Activated B cell treated with CpG ODN at 0.5 μM for 24 hours (primary cell): ENCODE results near the gene BEND5. TPM values are rescaled to one million over a fixed set of nuclear protein-coding genes. Genes with fewer than 3 reads are reported as not detected.

Experiments
- ATAC-seq: fragments of 200-7000 bp; cut with Tn5 transposase; one replicate; pipeline ENCODE4 v1.10.0; 2021; ENCODE audit warnings: low read depth, mild to moderate bottlenecking, moderate library complexity
- CTCF ChIA-PET: fragments of 350-600 bp; sonication (Branson Sonifier 250); formaldehyde crosslinking; loops from one replicate; lab custom pipeline; 2021; ENCODE audit warnings: antibody characterized with exemption; lab: Charles Lee
- POLR2A ChIA-PET: fragments of 350-600 bp; sonication (Branson Sonifier 250); formaldehyde crosslinking; loops from one replicate; lab custom pipeline; 2021; ENCODE audit warnings: antibody characterized with exemption; lab: Charles Lee
- DNase-seq: peaks from one replicate; pipeline ENCODE4 v3.0.0; 2022
- H3K27ac Mint-ChIP-seq: one replicate; pipeline ENCODE4 v1.8.0; 2020; ENCODE audit warnings: mixed read lengths
- H3K27me3 Mint-ChIP-seq: one replicate; pipeline ENCODE4 v1.8.0; 2021; ENCODE audit warnings: mixed read lengths
- H3K36me3 Mint-ChIP-seq: one replicate; pipeline ENCODE4 v1.8.0; 2021; ENCODE audit warnings: low read depth, mixed read lengths
- H3K4me1 Mint-ChIP-seq: one replicate; pipeline ENCODE4 v1.8.0; 2021; ENCODE audit warnings: mixed read lengths
- H3K4me3 Mint-ChIP-seq: one replicate; pipeline ENCODE4 v1.8.0; 2020; ENCODE audit warnings: mild to moderate bottlenecking, mixed read lengths
- H3K9me3 Mint-ChIP-seq: one replicate; pipeline ENCODE4 v1.8.0; 2020; ENCODE audit warnings: mixed read lengths
- CTCF ChIP-seq: fragments of 200-600 bp; IDR thresholded peaks from one replicate; pipeline ENCODE4 v1.8.0; 2022; ENCODE audit warnings: antibody characterized with exemption, mild to moderate bottlenecking
- intact Hi-C: fragments of 100-400 bp; cut with micrococcal nuclease; formaldehyde crosslinking; loops from one replicate; pipeline ENCODE4 v1.15.1; 2024
- total RNA-seq: library from RNA; stranded (reverse); gene quantifications from 2 replicates; pipeline ENCODE4 v1.2.3, GENCODE V29; 2022

Gene BEND5
- total RNA-seq, 1 donor from 2014 or later: 14.5 TPM

- no peak for TF ChIP-seq CTCF
Observed at GRCh38 chr1:48681476-48682305, 95.0 kb downstream of the BEND5 start.

GRCh38 chr1:48680411-48681035, 96.2 kb downstream of the BEND5 start:
- Mint-ChIP-seq H3K4me3 (no peak overlapping the region), H3K27ac (no peak overlapping the region), H3K27me3 (peaks cover 4% of the 10 kb centered on the region), H3K9me3 (no peaks in the 10 kb centered on the region), H3K4me1 (peaks cover 8% of the 10 kb centered on the region), H3K36me3 (no peaks in the 10 kb centered on the region)
- ATAC-seq (no peak), DNase-seq (no peak)
- ChIA-PET POLR2A (no interaction called here), CTCF (interaction anchor here (6.3 kb wide), 1 partner anchor 139 kb away, joined by 192 read pairs; no protein-coding TSS in a partner anchor)
- intact Hi-C loops: no loop called here
- no peak for TF ChIP-seq CTCF

More at GRCh38 chr1:48681476-48682305, 95.0 kb downstream of the BEND5 start:
- intact Hi-C loops: no loop called here
- Mint-ChIP-seq H3K9me3 (no peaks in the 10 kb centered on the region), H3K36me3 (no peaks in the 10 kb centered on the region), H3K4me3 (no peak overlapping the region), H3K4me1 (peaks cover 8% of the 10 kb centered on the region), H3K27ac (no peak overlapping the region), H3K27me3 (peaks cover 2% of the 10 kb centered on the region)
- ChIA-PET POLR2A (no interaction called here), CTCF (no interaction called here)
- DNase-seq (no peak), ATAC-seq (no peak)

- POLR2A ChIA-PET: no interaction called here
- TF ChIP-seq CTCF: no peak
- Mint-ChIP-seq H3K4me1 (peaks cover 8% of the 10 kb centered on the region), H3K36me3 (no peaks in the 10 kb centered on the region), H3K4me3 (no peak overlapping the region), H3K9me3 (no peaks in the 10 kb centered on the region), H3K27ac (no peak overlapping the region), H3K27me3 (peaks cover 9% of the 10 kb centered on the region)
- CTCF ChIA-PET: interaction anchor here (6.3 kb wide), 1 partner anchor 139 kb away, joined by 192 read pairs; no protein-coding TSS in a partner anchor
- ATAC-seq (no peak), DNase-seq (no peak)
- intact Hi-C loops: loop anchor here (5.0 kb wide), 1 partner anchor 72 kb away; no protein-coding TSS in a partner anchor
Observed at GRCh38 chr1:48679859-48680258, 96.8 kb downstream of the BEND5 start.

- no peak for TF ChIP-seq CTCF
- peaks cover 17% of the 10 kb centered on the region for H3K27me3 Mint-ChIP-seq
- no peak overlapping the region for H3K4me3 Mint-ChIP-seq
- CTCF ChIA-PET: interaction anchor here (1.7 to 6.3 kb wide), 3 partner anchors 18 to 140 kb away, joined by 4 to 192 read pairs (median 22); no protein-coding TSS in a partner anchor
- POLR2A ChIA-PET: no interaction called here
- intact Hi-C loops: loop anchor here (5.0 kb wide), 1 partner anchor 73 kb away; no protein-coding TSS in a partner anchor
- peaks cover 8% of the 10 kb centered on the region for H3K4me1 Mint-ChIP-seq
- ATAC-seq (no peak), DNase-seq (no peak)
- no peaks in the 10 kb centered on the region for H3K36me3 Mint-ChIP-seq
- no peak overlapping the region for H3K27ac Mint-ChIP-seq
- H3K9me3 Mint-ChIP-seq: no peaks in the 10 kb centered on the region
Observed at GRCh38 chr1:48678710-48679505, 97.8 kb downstream of the BEND5 start.
